ENCODE results near the gene CPA4.

DNA sequence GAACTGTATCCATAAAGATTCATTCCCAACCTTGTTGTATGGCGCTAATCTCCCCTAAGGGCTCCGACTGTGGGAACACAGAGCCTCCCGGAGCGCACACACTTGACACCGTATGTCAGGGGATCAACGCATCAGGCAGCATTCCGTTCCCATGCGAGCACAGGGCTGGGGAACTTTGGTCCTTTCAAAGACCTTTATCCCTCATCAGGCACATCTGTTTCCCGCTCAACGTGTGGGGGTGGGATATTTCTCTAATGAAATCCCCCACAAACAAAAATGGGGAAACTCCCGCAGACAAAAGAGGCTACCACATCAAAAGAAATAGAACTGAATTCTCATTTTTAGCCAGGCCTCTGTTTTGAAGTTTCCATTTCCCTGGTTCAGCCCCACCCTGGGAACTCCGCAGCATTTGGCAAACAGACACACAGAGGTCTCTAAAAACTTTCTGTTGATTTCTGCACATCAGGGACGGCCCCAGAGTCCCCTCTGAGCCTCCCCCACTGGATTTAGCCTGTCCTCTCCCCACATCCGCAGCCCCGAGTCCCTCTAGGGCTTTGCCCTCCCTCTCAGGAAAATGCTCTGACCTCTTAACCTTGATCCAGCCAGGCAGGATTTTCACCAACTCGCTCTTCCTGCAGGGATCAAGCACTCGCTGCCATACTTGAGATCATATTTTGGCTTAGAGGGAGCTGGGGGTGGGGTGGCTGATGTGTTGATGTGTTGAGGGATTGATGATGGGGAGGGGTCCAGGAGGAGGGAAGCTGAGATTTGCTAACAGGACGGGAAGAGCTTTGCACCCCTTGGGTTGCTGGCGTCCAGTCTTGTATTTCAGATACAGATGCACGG is 58.2 kb downstream of the CPA4 start:
- TF ChIP-seq CTCF (IDR thresholded peaks at IDR 0.05): no peak
- TF ChIP-seq EP300 (IDR thresholded peaks at IDR 0.05): no peak
